T-helper 2 cell (primary cell): ENCODE results near the gene PWP1.

ENCODE experiments used
- DNase-seq, 5 experiments: peaks; one replicate each; pipeline versions ENCODE4 v3.0.0 to v3.0.0-alpha.2; 2012 to 2022
- total RNA-seq, 2 donors: gene quantifications; one replicate each; lab custom pipeline; 2026; lab: John Stamatoyannopoulos, UW

Gene PWP1
- 27.1 to 45.6 reads per million in 2 donors for total RNA-seq

DNA sequence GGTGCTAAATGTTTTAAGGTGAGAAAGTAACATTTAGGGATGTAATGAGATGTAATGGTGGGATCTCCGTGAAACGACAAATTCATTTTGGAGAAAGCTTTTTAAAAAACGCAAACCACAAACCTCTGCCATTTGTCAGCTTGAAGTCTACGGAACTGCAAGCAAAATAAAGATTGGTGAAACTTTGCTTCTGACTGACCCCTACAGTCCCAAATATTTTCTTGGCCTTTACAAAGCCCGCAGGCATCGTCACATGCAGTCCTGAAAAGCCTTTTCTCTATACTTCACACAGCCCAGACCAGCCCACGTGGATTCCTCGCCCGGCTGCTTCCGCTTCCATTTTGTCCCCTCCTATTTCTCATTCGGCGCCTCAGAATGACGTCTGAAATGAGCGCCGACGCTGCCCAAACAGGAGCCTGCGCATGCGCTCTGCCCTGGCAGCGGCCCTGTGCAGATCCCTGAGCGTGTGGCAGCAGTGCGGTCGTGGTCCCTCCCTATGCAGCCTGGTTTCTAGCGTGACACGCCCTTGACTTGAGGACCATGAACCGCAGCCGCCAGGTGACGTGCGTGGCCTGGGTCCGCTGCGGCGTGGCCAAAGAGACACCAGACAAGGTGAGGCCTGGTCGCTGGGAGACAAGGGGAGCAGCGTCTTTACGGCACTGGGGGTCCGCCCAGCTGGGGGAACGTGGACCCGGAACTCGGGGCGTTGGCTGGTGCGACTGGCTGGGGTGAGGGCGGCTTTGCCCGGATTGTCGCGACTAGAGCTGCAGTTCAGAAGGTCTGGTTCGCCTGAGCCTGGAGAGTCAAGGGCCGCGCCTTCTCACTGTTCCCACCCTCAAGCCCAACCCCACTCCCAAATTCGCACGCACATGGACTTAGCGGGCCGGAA lies at the start of gene PWP1:
TSS of gene PWP1 (plus strand) at position 440 of the 889 bp plus-strand sequence. CDS start at position 541, 101 bp downstream.
- peak; percentile 90 to 97 (median 93) for DNase-seq

DNA sequence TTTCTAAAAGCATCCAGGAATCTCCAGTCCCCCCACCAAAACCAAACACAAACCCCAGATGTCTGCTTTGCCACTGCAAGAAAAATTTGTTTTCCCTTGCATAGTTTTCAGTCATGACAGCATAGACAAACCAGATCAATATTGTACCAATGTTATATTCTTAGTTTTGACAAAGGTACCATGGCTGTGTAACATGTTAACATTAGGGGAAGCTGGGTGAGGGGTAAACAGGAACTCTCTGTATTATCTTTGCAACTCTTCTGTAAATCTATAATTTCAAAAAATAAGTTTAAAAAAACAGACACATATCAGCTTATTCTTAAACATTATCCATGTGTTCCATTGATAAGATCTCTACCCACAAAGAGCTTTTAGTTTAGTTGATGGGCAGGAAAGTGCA lies 44.4 kb upstream of the PWP1 start:
- no peak for DNase-seq

DNA sequence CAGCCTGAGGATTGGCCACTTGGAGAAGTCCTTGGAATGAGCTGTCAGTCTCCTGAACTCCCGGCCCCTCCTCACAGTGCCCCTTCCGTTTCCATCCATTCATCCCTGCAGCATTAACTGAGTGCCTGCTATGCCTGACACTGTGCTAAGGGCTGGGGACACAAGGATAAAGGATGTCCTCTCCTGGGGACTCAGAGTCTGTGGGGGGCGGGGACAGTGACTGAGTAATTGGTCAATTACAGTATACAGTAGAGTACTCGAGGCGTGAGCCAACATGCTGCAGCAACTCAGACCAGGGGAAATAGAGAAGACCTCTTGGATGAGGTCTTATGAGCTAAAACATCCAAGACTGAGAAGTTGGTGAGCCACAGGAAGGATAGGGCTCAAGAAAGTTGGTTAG lies 43.4 kb upstream of the PWP1 start:
- DNase-seq = no peak

- DNase-seq = no peak
Measured at GRCh38 chr12:107645630-107646333, 39.8 kb upstream of the PWP1 start.

DNA sequence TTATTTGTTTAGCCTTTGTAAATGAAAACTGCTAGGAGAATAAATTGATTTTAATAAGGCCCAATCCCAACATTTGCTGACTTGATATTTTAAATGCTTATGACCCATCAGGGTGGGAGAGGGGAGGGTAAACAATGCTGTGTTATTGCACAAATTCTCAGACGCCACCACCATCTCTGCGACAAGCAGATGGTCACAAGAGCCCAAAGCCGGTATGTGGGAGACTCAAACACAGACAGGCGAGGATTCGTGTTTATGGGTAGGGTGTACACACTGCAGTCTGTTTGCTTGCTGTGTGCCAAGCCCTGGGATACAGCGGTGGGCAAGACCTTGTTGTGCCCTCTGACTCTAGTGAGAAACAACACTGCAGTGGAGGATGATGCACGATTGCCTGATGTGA lies 39.2 kb upstream of the PWP1 start:
- no peak for DNase-seq

DNA sequence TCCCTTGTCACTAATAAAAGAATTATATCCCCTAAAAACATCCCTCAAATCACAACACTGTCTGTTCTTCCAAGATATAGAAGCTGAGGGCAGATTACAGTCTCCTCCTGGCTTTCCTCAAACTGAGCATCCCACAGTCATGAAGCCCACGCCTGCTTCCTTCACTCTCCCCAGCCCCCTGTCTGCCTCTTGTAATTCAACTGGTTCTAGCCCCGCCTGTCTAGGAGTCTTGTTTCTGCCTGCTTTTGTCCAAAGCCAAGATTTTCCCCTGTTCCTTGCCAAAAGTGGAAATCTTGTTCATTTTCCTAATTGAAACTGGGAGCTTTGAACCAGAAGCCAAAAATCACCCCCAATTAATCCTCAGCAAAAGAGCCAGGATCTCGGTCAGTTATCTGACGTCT lies 35.9 kb upstream of the PWP1 start:
- DNase-seq = no peak

DNA sequence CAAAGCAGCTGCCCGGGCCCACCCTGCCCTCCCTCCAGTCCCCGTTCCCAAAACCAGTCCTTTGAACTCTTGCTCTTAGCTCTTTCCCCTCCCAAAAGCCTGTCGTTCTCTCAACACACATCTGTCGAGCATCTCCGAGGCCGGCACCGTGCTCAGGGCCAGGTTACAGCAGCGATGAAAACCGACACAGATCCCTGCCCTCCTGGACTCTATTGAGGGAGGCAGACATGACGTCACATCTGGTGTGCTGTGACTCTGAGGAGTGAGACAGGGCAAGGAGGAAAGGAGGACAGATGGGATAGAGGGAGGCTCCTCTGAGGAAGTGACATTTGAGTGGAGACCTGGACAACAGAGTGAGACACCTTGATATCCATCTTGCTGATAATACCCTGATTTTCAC lies 34.6 kb upstream of the PWP1 start:
- no peak for DNase-seq

DNA sequence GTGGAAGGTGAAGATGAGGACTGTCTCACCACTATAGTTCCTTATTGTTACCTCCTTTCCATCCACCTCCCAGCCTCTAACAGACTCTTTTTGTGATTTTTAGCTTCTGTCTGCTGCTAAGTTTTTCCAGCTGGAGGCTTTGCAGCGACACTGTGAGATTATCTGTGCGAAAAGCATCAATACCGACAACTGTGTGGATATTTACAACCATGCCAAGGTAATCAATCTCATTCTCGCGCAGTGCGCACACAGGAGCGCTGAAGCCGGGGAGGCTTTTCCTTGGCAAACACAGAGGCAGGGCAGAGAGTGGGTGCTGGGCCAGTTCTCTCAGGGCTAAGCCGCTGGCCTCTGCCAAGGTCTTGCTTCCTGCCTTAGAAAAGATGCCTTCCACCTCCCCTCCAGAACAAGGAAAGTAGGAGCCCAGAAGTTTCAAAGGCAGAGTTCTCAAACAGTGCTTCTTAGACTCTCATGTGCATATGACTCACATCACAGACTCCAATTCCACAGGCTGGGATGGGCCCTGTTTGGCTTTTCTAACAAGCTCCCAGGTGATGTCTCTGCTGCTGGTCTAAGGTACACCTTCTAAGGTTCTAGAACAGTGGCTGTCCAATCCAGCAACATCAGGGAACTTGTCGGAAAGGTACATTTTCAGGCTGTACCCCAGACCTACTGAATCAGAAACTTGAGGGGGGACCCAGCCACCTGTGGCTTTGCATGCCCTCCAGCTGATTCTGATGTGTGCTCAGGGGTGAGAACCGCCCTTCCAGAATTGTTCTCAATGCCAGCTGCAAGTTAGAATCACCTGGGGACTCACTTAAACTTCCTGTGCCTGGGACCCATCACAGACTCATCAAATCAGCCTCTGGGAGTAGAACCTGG lies 33.8 kb upstream of the PWP1 start:
- DNase-seq = no peak

DNA sequence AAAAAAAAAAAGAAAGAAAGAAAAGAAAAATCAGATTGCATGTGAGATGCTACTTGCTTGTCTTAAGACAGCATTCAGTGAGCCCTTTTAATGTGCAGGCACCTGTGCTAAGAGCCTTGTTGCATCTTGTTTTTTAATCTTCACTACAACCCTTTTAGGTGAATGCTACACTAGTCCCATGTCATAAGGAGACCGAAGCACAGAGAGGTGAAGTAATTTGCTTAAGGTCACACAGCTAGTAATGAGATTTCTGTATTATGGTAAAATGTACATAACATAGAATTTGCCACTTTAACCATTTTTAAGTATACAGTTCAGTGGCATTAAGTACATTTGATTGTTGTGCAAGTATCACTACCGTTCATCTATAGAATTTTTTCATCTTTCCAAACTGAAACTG lies 32.1 kb upstream of the PWP1 start:
- no peak for DNase-seq

- DNase-seq = no peak
Measured at GRCh38 chr12:107654873-107655272, 30.7 kb upstream of the PWP1 start.

DNA sequence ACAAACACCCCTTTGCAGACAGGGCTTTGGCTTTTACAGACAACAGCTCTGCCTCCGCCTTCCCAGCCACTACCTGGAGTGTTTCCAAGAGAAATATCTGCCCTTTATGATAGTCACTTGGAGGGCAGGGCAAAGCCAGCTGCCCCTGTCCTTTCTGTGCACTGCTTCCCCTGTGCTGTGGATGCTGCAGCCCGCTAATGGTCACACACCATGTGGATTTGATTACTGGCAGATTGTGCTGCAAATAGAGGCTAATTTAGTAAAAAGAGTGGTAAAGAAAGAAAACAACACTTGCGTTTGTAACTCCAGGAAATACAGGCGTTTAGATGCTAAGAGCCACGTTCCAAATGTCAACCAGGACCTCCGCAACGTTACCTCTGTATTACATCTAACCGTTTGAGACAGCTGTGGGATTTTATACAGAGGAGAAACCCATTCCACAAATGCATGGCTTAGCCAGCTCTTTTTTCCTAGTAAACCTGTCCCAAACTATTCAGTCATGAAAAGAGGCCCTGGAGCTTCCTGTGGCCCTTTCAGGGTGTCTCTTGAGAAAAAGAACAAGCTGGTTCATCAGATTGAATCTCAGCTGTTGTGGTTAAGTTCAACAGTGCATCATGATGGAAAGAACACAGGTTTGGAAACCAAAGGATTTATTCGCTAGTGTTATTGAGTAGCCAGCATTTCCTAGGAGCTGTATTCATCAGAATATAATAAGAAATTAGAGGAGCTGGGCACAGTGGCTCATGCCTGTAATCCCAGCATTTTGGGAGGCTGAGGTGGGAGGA lies 30.1 kb upstream of the PWP1 start:
- no peak for DNase-seq

DNA sequence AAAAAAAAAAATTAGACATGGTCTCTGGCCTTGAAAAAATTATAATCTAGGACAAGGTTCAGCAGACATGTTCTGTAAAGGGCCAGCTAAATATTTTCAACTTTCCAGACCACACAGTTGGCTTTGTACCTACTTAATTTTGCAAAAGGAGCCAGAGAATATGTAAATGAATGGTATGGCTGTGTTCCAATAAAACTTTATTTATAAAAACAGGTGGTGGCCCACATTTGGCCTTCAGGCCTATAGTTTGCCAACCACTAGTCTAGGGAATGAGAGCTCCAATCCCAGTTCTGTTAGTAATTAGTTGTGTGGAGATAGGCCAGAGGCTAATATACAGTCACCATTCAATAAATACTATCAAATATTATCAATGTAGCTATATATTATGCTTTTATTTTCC lies 29.3 kb upstream of the PWP1 start:
- DNase-seq = no peak

- no peak for DNase-seq
Measured at GRCh38 chr12:107657133-107657532, 28.5 kb upstream of the PWP1 start.

DNA sequence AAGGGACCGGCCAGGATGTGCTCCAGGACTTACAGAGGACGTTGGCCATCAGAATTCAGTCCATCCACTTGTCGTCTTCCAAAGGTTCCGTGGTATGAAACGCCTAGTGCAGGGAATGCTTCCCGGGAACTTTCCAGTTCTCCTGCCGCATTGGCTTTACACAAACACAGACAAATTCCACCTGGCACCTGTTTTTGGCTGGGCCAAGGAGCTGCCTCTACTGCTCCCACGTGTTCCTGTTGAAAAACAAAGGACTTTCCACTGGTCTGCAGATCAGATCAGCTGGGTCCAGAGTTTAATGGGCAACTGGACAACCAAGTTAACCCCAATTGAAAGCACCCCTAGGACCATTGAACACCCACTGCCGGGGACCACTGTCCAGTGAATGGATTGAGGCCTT lies 28.0 kb upstream of the PWP1 start:
- DNase-seq = no peak

DNA sequence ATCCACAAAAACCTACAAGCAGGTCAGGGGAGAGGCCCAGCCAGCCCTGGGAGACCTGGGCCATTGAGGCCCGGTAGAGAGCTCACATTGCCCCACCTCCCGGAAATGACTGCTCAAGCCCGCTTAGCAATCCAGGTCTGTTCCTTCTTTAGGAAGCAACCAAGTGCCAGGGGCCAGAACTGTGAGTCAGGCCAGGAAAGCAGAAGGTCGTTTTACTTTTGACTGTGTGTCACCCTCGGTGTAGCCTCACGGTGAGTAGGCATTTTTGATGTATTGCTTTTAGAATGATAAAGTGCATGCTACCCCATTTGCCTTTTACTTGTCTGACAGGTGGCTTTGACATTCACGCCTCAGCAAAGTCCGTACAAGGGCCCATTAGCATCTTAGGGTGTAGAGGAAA lies 25.4 kb upstream of the PWP1 start:
- DNase-seq = no peak

DNA sequence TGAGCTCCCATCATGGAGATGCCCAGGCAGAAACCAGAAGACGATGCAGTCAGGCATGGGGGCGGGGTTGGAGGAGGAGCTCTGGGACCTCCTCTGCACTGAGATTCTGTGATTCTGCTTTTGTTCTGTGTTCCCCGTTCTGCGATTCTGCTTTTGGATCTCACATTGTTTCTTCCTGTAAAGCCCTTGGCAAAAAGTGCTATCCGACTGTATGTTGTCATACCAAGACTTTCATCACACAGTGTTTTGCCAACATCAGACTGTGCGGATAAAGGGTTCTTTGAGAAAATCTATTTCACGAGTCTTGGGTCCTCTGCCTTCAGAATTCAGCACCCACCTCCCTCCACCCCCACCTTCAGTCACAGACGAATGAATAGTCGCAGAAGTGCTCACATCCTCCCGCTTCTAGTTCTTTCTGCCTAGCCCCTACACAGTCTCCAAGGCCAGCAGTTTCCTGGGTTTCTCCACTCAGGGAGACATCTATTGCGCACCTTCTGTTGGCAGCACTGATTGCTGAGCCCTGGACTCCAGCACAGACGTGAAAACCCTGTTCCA lies 24.7 kb upstream of the PWP1 start:
- DNase-seq = no peak

GRCh38 chr12:107661830-107662229 lies 23.8 kb upstream of the PWP1 start:
- DNase-seq = peak in 1 of 5 experiments; percentile 14

- no peak for DNase-seq
Measured at GRCh38 chr12:107662484-107662883, 23.1 kb upstream of the PWP1 start.

GRCh38 chr12:107663277-107663676 lies 22.3 kb upstream of the PWP1 start:
- peak in 1 of 5 experiments; percentile 54 for DNase-seq

DNA sequence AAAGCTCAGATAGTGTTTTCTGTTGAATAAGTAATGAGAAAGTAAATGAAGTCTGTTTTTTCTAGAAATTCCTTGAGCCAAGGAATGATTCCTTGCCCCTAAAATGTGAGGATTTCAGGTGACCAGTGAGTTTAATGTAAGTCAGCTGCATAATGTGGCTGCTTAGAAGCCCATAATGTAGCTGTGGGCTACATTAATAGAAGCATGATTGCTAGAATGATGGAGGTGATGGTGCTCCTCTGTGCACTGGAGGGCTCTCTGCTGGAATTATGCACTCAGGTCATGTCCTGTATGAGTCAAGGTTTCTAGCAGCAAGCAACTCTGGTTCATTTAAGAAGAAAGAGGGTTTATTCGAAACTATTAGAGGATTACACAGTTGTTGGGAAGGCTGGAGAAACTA lies 19.6 kb upstream of the PWP1 start:
- no peak for DNase-seq

- no peak for DNase-seq
Measured at GRCh38 chr12:107667464-107667863, 18.1 kb upstream of the PWP1 start.
